ENCODE measurements around the gene RAB40AL.

- TF ChIP-seq CTCF (IDR thresholded peaks at IDR 0.05) (no peak), POLR2A (IDR thresholded peaks at IDR 0.05) (no peak)
Observed at GRCh38 chrX:102958794-102959193, 21.7 kb downstream of the RAB40AL start.

Measured in testis (tissue), 2 donors.